ENCODE data around the gene ZKSCAN7. TPM values are rescaled to one million over a fixed set of nuclear protein-coding genes. Genes with fewer than 3 reads are reported as not detected.

ZKSCAN7 gene
- total and polyA plus RNA-seq, 2 of the 8 experiments (the other 6 are each of a cell fraction or from before 2014, with no cell fraction given): 5.5 to 8.5 TPM

DNA sequence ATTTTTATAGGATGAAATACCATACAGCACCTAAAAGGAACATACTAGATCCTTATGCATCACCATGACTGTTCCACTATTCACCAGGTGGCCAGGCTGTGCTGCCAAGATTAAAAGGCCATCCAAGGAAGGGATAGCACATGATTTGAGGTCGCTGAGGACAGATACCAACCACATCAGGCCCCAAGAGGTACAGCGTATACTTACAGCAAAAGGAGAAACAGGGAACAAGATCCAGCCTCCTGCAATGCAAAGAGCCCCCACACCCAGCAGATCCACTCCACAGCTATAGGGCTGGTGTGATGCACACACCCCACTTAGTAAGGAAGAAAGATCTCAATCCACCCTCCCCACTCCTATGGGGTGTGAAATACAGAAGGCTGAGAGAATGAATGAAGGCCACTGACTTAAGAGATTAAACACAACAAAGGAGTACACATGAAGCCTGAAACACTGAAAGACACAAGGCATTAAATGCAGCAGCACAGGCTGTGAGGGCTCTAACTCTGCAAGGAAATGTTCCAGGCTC is 45.5 kb upstream of the ZKSCAN7 start:
- no peak overlapping the region for H2AFZ ChIP-seq (ENCODE audit: low read length)

More for the DNA sequence above, 45.5 kb upstream of the ZKSCAN7 start:
- Histone ChIP-seq H4K5ac (ENCODE audit: insufficient read length, low read depth, low read length) (no peak overlapping the region), H3K4me1 (replicated peaks in 1 of 4; ENCODE audit: control insufficient read depth in 3 of 4, insufficient read depth in 4 of 4, low read length in 3 of 4) (peaks cover 2 to 8% (median 4%) of the 10 kb centered on the region in 4 experiments; a peak in 4 of 7 replicates), H3K4me2 (ENCODE audit: insufficient read depth in 1 of 2, low read depth in 2 of 2, low read length in 2 of 2) (peak overlapping the region; percentile 75 to 76), H2BK120ac (replicated peaks; ENCODE audit: low read depth, low read length) (no peak overlapping the region), H3K9me3 (ENCODE audit: insufficient read depth in 2 of 2, low read depth in 1 of 2, low read length in 1 of 2) (no peaks in the 10 kb centered on the region), H4K91ac (replicated peaks; ENCODE audit: insufficient read length, low read length) (no peak overlapping the region), H3K27ac (ENCODE audit: low read depth, low read length) (no peak overlapping the region), H3K56ac (replicated peaks; ENCODE audit: insufficient read length, low read depth, low read length) (no peak overlapping the region), H2BK5ac (ENCODE audit: low read depth, low read length) (no peak overlapping the region), H3K18ac (ENCODE audit: extremely low read depth, low read length) (no peak overlapping the region), H3K27me3 (replicated peaks in 1 of 4; ENCODE audit: control insufficient read depth in 3 of 4, extremely low read depth in 1 of 4, insufficient read depth in 3 of 4, low read length in 3 of 4) (no peaks in the 10 kb centered on the region), H3K79me1 (ENCODE audit: low read depth, low read length) (peaks cover 5% of the 10 kb centered on the region; the same call in 1 of the 2 replicates), H3K4me3 (ENCODE audit: extremely low read depth in 1 of 4, insufficient read depth in 2 of 4, low read depth in 3 of 4, low read length in 4 of 4) (peak overlapping the region; percentile 56 to 96 (median 82); a peak in 7 of 8 replicates), H3K4ac (replicated peaks; ENCODE audit: insufficient read length, low read depth, low read length) (peak overlapping the region; percentile 5), H3K79me2 (ENCODE audit: control insufficient read depth in 1 of 2, insufficient read depth in 2 of 2, low read length in 2 of 2) (peaks cover 9 to 52% of the 10 kb centered on the region in 2 experiments), H3K36me3 (ENCODE audit: control insufficient read depth in 2 of 4, insufficient read depth in 4 of 4, low read length in 3 of 4) (no peaks in the 10 kb centered on the region), H3K9ac (replicated peaks in 1 of 4; ENCODE audit: extremely low read depth in 1 of 4, low read depth in 3 of 4, low read length in 3 of 4) (peak overlapping the region in 2 of 4 experiments; percentile 30 to 64; a peak in 1 of 7 replicates), H2BK20ac (ENCODE audit: low read length) (no peak overlapping the region), H4K8ac (ENCODE audit: extremely low read depth, insufficient read depth, low read length) (no peak overlapping the region), H2BK12ac (ENCODE audit: low read depth, low read length) (no peak overlapping the region), H3K14ac (ENCODE audit: insufficient read length) (no peak overlapping the region), H3K23ac (ENCODE audit: insufficient read length) (no peak overlapping the region), H4K20me1 (replicated peaks in 1 of 2; ENCODE audit: control insufficient read depth in 1 of 2, insufficient read depth in 2 of 2, low read length in 2 of 2) (peaks cover 0 to 4% of the 10 kb centered on the region in 2 experiments), H2AK5ac (ENCODE audit: low read depth, low read length) (0 out of 2 replicates have a peak overlapping the region, but pooled peaks have one; percentile 96), H2BK15ac (ENCODE audit: low read length) (no peak overlapping the region), H3K23me2 (ENCODE audit: low read depth, low read length) (no peaks in the 10 kb centered on the region; the same call in none of the 2 replicates)
- WGBS, 2 experiments (ENCODE audit: extremely low coverage in 1 of 2, insufficient coverage in 1 of 2, insufficient read length in 1 of 2, insufficient replicate concordance in 2 of 2, low coverage in 1 of 2, low lambda C conversion rate in 2 of 2, missing lambda C conversion rate in 1 of 2): 64% methylated on average over 2 of the region's 2 CpGs; no CpG with 5 or more reads in 1 of the 2 experiments
- FAIRE-seq: peak; percentile 13
- ChIA-PET CTCF (ENCODE audit: partially characterized antibody) (no interaction called here), POLR2A (ENCODE audit: partially characterized antibody) (interaction anchor here (1.2 kb wide), 1 partner anchor 14 kb away, joined by 4 read pairs; no protein-coding TSS in a partner anchor)
- TF ChIP-seq KDM4A (IDR thresholded peaks at IDR 0.05; ENCODE audit: low read depth, low read length, severe bottlenecking): no peak
- no peak for DNase-seq (ENCODE audit: low read depth in 1 of 2, low spot score in 2 of 2)
